Sigmoid colon (tissue), 7 donors: ENCODE measurements around the gene STX19. TPM values are rescaled to one million over a fixed set of nuclear protein-coding genes. Genes with fewer than 3 reads are reported as not detected.

Experiments used
- DNase-seq: peaks from one replicate; pipeline ENCODE4 v3.0.0-alpha.2; 2019
- H3K27ac ChIP-seq, 4 donors: fragments of 200-600 bp; sonication (generic); one replicate each; pipeline ENCODE4 v1.5.1; 2016 to 2019; ENCODE audit warnings: mild to moderate bottlenecking in 1 of 4
- H3K27me3 ChIP-seq, 3 donors: fragments of 200-600 bp; sonication (generic); one replicate each; pipeline ENCODE4 v1.5.1; 2019; ENCODE audit warnings: mild to moderate bottlenecking in 1 of 3
- H3K36me3 ChIP-seq, 4 donors: fragments of 200-600 bp; sonication (generic); one replicate each; pipeline ENCODE4 v1.5.1; 2016 to 2019
- H3K4me1 ChIP-seq, 4 donors: fragments of 200-600 bp; sonication (generic); one replicate each; pipeline ENCODE4 v1.5.1; 2017 to 2019
- H3K4me3 ChIP-seq, 4 donors: fragments of 200-600 bp; sonication (generic); one replicate each; pipeline ENCODE4 v1.5.1; 2017 to 2019; ENCODE audit warnings: mild to moderate bottlenecking in 2 of 4, moderate library complexity in 1 of 4
- H3K9me3 ChIP-seq, 4 donors: fragments of 200-600 bp in 3 of 4; sonication (generic) in 3 of 4; one replicate each; pipeline versions ENCODE4 v1.5.1 to v1.6.1; 2013 to 2019
- EP300 ChIP-seq, 4 donors: sonication (generic); formaldehyde crosslinking; IDR thresholded peaks; one replicate each; pipeline ENCODE4 v1.6.1; 2017; ENCODE audit warnings: antibody characterized with exemption in 4 of 4
- POLR2A ChIP-seq, 2 donors: fragments of 450-650 bp; IDR thresholded peaks; one replicate each; pipeline ENCODE4 v1.6.1; 2016; ENCODE audit warnings: antibody characterized with exemption in 2 of 2, mild to moderate bottlenecking in 2 of 2, moderate library complexity in 2 of 2
- POLR2AphosphoS5 ChIP-seq, 4 donors: sonication (generic); formaldehyde crosslinking; IDR thresholded peaks; one replicate each; pipeline ENCODE4 v1.6.1; 2017; ENCODE audit warnings: antibody characterized with exemption in 4 of 4
- WGBS, 2 donors: extraction: QIAGEN DNeasy Blood & Tissue Kit; methylation state at CpG; one replicate each; pipeline ENCODE4 v1.1.7; 2013; 5-methylcytosine and 5-hydroxymethylcytosine counted together
- intact Hi-C: fragments of 100-400 bp; cut with DNase I; formaldehyde crosslinking; loops from one replicate; pipeline ENCODE4 v1.15.1; 2023
- polyA plus RNA-seq, 3 donors: library from polyadenylated mRNA; stranded (reverse); fragments of 200-250 nt; gene quantifications; one replicate each; pipeline ENCODE4 v1.2.3, GENCODE V29; 2013
- total RNA-seq, 4 donors: library from RNA; depleted of rRNA; stranded (reverse); fragments of >200 nt; gene quantifications; one replicate each; pipeline ENCODE4 v1.1.0, GENCODE V29; 2016
- TF ChIP-seq, protein P1 (sequence below), 4 experiments: fragments of 450-650 bp in 3 of 4; fragments of 200-600 bp in 1 of 4; IDR thresholded peaks; one replicate each; pipeline ENCODE4 v1.5.1; 2016 to 2019; ENCODE audit warnings: antibody characterized with exemption in 4 of 4, mild to moderate bottlenecking in 3 of 4, moderate library complexity in 2 of 4
- donor health status: healthy with polysubstance abuse.
- donor health status: Bipolar disorder and iron deficiency.
- donor health status: healthy.

STX19 gene
- total and polyA plus RNA-seq, 7 donors, result 13.1 to 49.9 (median 34.2) TPM; not detected in 4

DNA sequence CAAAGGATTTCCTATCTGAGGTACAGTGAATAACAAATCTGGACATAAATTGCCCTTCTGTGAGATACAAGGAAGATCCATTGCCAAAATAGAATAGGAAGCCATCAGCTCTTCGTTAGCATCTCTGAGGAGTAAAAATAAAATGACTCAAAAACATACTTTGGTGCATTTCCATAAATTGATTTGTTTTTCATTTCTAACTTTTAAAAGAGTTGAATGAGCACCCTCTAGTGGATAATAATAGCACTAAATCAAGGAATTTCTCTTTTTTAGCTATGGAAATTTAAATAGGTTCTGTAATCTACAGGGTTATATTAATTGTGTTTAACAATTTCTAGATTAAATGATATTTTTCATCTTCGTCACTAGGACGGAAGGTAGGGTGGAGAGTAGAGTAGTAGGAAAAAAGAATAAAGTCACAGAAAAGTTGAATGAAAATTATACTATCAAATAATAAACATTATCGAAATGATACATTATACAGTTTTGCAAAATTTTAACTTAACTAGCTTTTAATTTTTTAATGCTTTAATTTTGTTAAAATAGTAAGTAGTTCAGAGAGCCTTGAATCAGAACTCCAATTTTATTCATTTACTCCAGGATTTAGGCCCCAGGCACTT lies 40.9 kb upstream of the STX19 start:
- no peak for DNase-seq
- H3K27me3 ChIP-seq, result no peaks in the 10 kb centered on the region
- H3K27ac ChIP-seq, result no peak overlapping the region
- H3K9me3 ChIP-seq, result no peaks in the 10 kb centered on the region
- WGBS, 2 donors, result 43 to 64% methylated on average over 4 of the region's 4 CpGs
- peaks cover 0 to 15% (median 6%) of the 10 kb centered on the region in 4 donors for H3K4me1 ChIP-seq
- TF ChIP-seq POLR2AphosphoS5 (IDR thresholded peaks at IDR 0.05), result no peak
- no peak for TF ChIP-seq POLR2A (IDR thresholded peaks at IDR 0.05)
- no peak for TF ChIP-seq EP300 (IDR thresholded peaks at IDR 0.05)
- TF ChIP-seq, protein P1, sequence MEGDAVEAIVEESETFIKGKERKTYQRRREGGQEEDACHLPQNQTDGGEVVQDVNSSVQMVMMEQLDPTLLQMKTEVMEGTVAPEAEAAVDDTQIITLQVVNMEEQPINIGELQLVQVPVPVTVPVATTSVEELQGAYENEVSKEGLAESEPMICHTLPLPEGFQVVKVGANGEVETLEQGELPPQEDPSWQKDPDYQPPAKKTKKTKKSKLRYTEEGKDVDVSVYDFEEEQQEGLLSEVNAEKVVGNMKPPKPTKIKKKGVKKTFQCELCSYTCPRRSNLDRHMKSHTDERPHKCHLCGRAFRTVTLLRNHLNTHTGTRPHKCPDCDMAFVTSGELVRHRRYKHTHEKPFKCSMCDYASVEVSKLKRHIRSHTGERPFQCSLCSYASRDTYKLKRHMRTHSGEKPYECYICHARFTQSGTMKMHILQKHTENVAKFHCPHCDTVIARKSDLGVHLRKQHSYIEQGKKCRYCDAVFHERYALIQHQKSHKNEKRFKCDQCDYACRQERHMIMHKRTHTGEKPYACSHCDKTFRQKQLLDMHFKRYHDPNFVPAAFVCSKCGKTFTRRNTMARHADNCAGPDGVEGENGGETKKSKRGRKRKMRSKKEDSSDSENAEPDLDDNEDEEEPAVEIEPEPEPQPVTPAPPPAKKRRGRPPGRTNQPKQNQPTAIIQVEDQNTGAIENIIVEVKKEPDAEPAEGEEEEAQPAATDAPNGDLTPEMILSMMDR (IDR thresholded peaks at IDR 0.05), result peak in 3 of 4 experiments; percentile 29 to 66 (median 34)
- H3K36me3 ChIP-seq, result peaks cover 0 to 20% (median 4%) of the 10 kb centered on the region in 4 donors
- H3K4me3 ChIP-seq, result no peak overlapping the region
- intact Hi-C loops, result no loop called here

DNA sequence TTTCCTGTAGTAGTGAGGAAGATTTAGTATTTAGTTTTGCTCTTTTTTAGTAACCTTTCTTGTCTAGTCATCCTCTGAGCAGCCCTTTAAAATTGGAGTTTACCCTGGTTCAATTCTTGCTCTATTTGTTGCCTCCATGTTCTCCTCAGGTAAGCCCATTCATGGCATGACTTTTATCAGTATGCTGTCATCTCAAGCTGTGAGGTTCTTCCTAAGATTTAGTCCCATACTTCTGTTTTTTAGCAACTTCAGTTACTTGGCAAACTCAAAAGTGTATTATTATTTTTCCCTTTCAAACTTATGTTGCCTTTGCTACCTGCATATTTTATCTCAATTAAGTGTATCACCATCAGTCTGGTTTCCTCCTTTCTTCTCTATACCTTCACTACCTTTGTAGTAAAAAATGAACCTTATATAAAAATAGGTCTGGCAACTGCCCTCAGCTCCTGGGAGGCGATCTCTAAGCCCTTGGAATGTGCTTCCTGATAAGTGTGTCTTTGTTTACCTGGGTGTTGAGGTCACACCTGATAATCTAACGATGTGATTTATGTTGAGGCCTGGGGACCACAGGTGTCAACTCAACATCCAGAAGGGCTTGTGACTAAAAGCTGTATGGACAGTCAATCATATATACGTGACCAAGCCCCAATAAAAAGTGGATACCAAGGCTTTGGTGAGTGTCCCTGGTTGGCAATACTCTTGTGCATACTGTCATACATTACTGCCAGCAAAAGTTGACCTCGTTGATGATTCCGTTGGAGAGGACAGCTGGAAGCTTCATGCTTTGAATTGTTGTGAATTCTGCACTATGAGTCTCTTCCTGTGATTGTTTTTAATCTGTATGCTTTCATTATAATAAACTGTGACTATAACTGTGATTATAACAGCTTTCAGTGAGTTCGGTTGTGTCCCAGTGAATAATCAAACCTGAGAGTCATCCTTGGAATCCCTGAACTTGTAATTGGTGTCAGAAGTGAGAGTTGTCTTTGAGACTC lies 38.4 kb upstream of the STX19 start:
- intact Hi-C loops, result no loop called here

DNA sequence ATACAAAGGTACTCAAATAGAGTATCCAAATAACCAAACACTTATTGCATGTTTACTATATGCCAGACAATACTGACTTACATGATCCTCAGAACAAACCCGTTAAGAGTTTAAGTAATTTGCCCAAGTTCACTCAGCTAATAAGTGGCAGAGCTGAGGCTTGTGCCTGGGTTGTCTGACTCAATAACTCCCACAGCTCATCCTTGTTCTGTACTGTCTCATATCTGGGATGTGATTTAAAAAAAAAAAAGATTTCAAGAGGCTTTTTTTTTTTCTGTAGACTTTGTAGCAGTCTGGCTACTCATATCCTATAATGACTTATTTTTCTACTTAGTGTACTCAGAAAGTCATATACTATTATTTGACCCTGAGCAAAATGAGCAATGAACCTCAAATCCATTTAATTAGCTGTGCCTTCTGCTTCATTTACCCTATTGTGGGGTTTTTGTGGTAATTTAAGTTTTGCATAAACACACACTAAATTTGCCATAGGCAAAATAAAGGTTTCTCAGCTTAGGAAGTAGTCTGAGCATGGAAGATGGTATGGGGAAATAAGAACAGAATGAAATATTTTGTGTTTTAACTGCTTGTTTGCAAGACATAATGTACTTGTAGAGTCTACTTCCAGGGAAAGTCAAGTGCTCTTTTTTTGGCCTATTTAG lies 37.6 kb upstream of the STX19 start:
- DNase-seq, result no peak
- peaks cover 0 to 8% (median 0%) of the 10 kb centered on the region in 4 donors for H3K36me3 ChIP-seq
- WGBS, 2 donors, result 92 to 95% methylated on average over 1 of the region's 1 CpG
- H3K4me1 ChIP-seq, result peaks cover 0 to 29% (median 21%) of the 10 kb centered on the region in 4 donors
- H3K27ac ChIP-seq, result no peak overlapping the region
- no peaks in the 10 kb centered on the region for H3K9me3 ChIP-seq
- H3K27me3 ChIP-seq, result no peaks in the 10 kb centered on the region
- no peak for TF ChIP-seq POLR2AphosphoS5 (IDR thresholded peaks at IDR 0.05)
- no peak for TF ChIP-seq EP300 (IDR thresholded peaks at IDR 0.05)
- TF ChIP-seq, protein P1 (IDR thresholded peaks at IDR 0.05), result no peak
- TF ChIP-seq POLR2A (IDR thresholded peaks at IDR 0.05), result no peak
- intact Hi-C loops, result no loop called here
- H3K4me3 ChIP-seq, result no peak overlapping the region

More for the DNA sequence above, 38.4 kb upstream of the STX19 start:
- no peaks in the 10 kb centered on the region for H3K27me3 ChIP-seq
- H3K27ac ChIP-seq, result no peak overlapping the region
- H3K4me1 ChIP-seq, result peaks cover 0 to 28% (median 20%) of the 10 kb centered on the region in 4 donors
- peaks cover 0 to 15% (median under 1%) of the 10 kb centered on the region in 4 donors for H3K36me3 ChIP-seq
- TF ChIP-seq EP300 (IDR thresholded peaks at IDR 0.05) (no peak), POLR2AphosphoS5 (IDR thresholded peaks at IDR 0.05) (no peak), POLR2A (IDR thresholded peaks at IDR 0.05) (no peak)
- TF ChIP-seq, protein P1 (IDR thresholded peaks at IDR 0.05), result no peak
- H3K9me3 ChIP-seq, result no peaks in the 10 kb centered on the region
- WGBS, 2 donors, result 76 to 83% methylated on average over 6 of the region's 6 CpGs
- no peak for DNase-seq
- H3K4me3 ChIP-seq, result no peak overlapping the region

DNA sequence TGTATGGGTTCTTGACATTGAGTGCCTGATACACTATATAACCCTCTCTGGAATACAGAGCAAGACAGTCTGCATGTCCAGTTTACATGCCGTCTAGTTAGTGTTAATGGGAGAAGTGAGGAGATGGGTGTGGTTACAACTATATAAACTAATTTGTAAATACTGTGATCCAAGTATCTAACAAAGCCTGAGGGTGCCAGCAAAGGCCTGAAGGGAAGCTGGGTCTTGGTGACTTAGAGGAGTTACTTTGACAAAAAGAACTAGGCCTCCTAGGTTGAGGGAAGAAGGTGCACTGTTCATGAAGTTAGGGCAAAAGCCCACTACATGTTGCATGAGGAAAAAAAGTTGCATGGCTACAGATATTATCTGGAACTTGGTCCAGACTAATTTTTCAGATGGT lies 36.7 kb upstream of the STX19 start:
- TF ChIP-seq POLR2A (IDR thresholded peaks at IDR 0.05) (no peak), EP300 (IDR thresholded peaks at IDR 0.05) (no peak), POLR2AphosphoS5 (IDR thresholded peaks at IDR 0.05) (no peak)
- TF ChIP-seq, protein P1 (IDR thresholded peaks at IDR 0.05), result no peak
- Histone ChIP-seq H3K27ac (no peak overlapping the region), H3K27me3 (no peaks in the 10 kb centered on the region), H3K4me3 (no peak overlapping the region), H3K36me3 (peaks cover 0 to 8% (median 0%) of the 10 kb centered on the region in 4 donors), H3K4me1 (peaks cover 0 to 29% (median 21%) of the 10 kb centered on the region in 4 donors), H3K9me3 (no peaks in the 10 kb centered on the region)
- 14 to 61% methylated on average over 1 of the region's 1 CpG for WGBS, 2 donors
- intact Hi-C loops, result no loop called here
- no peak for DNase-seq
